WTC11 (cell line): ENCODE results near the gene AGAP1. TPM values are rescaled to one million over a fixed set of nuclear protein-coding genes. Genes with fewer than 3 reads are reported as not detected.

Source experiments
- ATAC-seq: fragments of 200-7000 bp; cut with Tn5 transposase; 2 replicates; pipeline ENCODE4 v1.10.0; 2021; ENCODE audit warnings: mild to moderate bottlenecking, moderate library complexity
- CTCF ChIA-PET: fragments of 300-600 bp; sonication (Branson Sonifier 250); formaldehyde crosslinking; loops from one replicate; lab custom pipeline; 2021; ENCODE audit warnings: antibody characterized with exemption; lab: Charles Lee
- POLR2A ChIA-PET: fragments of 350-600 bp; sonication (Branson Sonifier 250); formaldehyde crosslinking; loops from one replicate; lab custom pipeline; 2021; ENCODE audit warnings: antibody characterized with exemption; lab: Charles Lee
- DNase-seq: peaks from one replicate; pipeline ENCODE4 v3.0.0; 2021; ENCODE audit warnings: low spot score
- H3K27ac Mint-ChIP-seq: 2 replicates; pipeline ENCODE4 v1.8.0; 2021; ENCODE audit warnings: mixed read lengths
- H3K27me3 Mint-ChIP-seq: 2 replicates; pipeline ENCODE4 v1.8.0; 2021; ENCODE audit warnings: low read depth, mild to moderate bottlenecking, moderate library complexity, mixed read lengths
- H3K36me3 Mint-ChIP-seq: 2 replicates; pipeline ENCODE4 v1.8.0; 2021; ENCODE audit warnings: mixed read lengths
- H3K4me1 Mint-ChIP-seq: 2 replicates; pipeline ENCODE4 v1.8.0; 2022; ENCODE audit warnings: mixed read lengths
- H3K4me3 Mint-ChIP-seq: 2 replicates; pipeline ENCODE4 v1.8.0; 2021; ENCODE audit warnings: mild to moderate bottlenecking, moderate library complexity, mixed read lengths
- H3K9me3 Mint-ChIP-seq: 2 replicates; pipeline ENCODE4 v1.8.0; 2021; ENCODE audit warnings: mixed read lengths
- CBFB ChIP-seq: sonication (generic); formaldehyde crosslinking; IDR thresholded peaks from 2 replicates; pipeline ENCODE4 v1.8.1; 2022; ENCODE audit warnings: mild to moderate bottlenecking, low read depth, missing genetic modification reagents
- CREB1 ChIP-seq: sonication (generic); formaldehyde crosslinking; IDR thresholded peaks from 2 replicates; pipeline ENCODE4 v1.8.0; 2023; ENCODE audit warnings: mild to moderate bottlenecking, missing genetic modification reagents
- ELF4 ChIP-seq: sonication (generic); formaldehyde crosslinking; IDR thresholded peaks from 2 replicates; pipeline ENCODE4 v1.8.1; 2022; ENCODE audit warnings: low read depth, mild to moderate bottlenecking, moderate library complexity, missing genetic modification reagents
- FOXP1 ChIP-seq: sonication (generic); formaldehyde crosslinking; IDR thresholded peaks from 2 replicates; pipeline ENCODE4 v1.8.0; 2022; ENCODE audit warnings: missing genetic modification reagents, mild to moderate bottlenecking, moderate library complexity, borderline replicate concordance
- GRHL2 ChIP-seq: fragments of 250-450 bp; sonication (Bioruptor Pico); IDR thresholded peaks from 2 replicates; pipeline ENCODE4 v1.8.0; 2022; ENCODE audit warnings: mild to moderate bottlenecking, moderate library complexity; ENCODE audit not compliant: insufficient replicate concordance, severe bottlenecking
- IRF2 ChIP-seq: sonication (generic); formaldehyde crosslinking; IDR thresholded peaks from 2 replicates; pipeline ENCODE4 v1.8.0; 2022; ENCODE audit warnings: low read depth, missing genetic modification reagents, borderline replicate concordance
- MXD4 ChIP-seq: fragments of 250-450 bp; sonication (Bioruptor Pico); IDR thresholded peaks from 2 replicates; pipeline ENCODE4 v1.8.0; 2021; ENCODE audit warnings: mild to moderate bottlenecking, moderate library complexity, borderline replicate concordance
- SMAD4 ChIP-seq: sonication (generic); formaldehyde crosslinking; IDR thresholded peaks from 2 replicates; pipeline ENCODE4 v1.8.0; 2022; ENCODE audit warnings: mild to moderate bottlenecking, missing genetic modification reagents
- ZBTB21 ChIP-seq: sonication (generic); formaldehyde crosslinking; IDR thresholded peaks from 2 replicates; pipeline ENCODE4 v1.8.1; 2023; ENCODE audit warnings: mild to moderate bottlenecking, missing genetic modification reagents, borderline replicate concordance
- ZNF138 ChIP-seq: sonication (generic); formaldehyde crosslinking; conservative IDR thresholded peaks from 2 replicates; pipeline ENCODE4 v1.8.1; 2022; ENCODE audit warnings: mild to moderate bottlenecking, moderate library complexity, missing genetic modification reagents
- ZNF317 ChIP-seq: sonication (generic); formaldehyde crosslinking; IDR thresholded peaks from 2 replicates; pipeline ENCODE4 v1.8.1; 2023; ENCODE audit warnings: low read depth, mild to moderate bottlenecking, moderate library complexity, missing genetic modification reagents, borderline replicate concordance
- ZNF671 ChIP-seq: fragments of 250-450 bp; sonication (Bioruptor Pico); IDR thresholded peaks from 2 replicates; pipeline ENCODE4 v1.8.0; 2021; ENCODE audit warnings: mild to moderate bottlenecking
- total RNA-seq: library from RNA; stranded (reverse); gene quantifications from 3 replicates; pipeline ENCODE4 v1.2.3, GENCODE V29; 2021
- TF ChIP-seq, protein P1 (sequence below): fragments of 250-450 bp; sonication (Bioruptor Pico); IDR thresholded peaks from 2 replicates; pipeline ENCODE4 v1.9.0; 2021; ENCODE audit warnings: mild to moderate bottlenecking, borderline replicate concordance
- TF ChIP-seq, protein P2 (sequence below): sonication (generic); formaldehyde crosslinking; IDR thresholded peaks from 2 replicates; pipeline ENCODE4 v1.8.1; 2022; ENCODE audit warnings: low read depth, mild to moderate bottlenecking, moderate library complexity, missing genetic modification reagents, borderline replicate concordance
- TF ChIP-seq, protein P3 (sequence below): sonication (generic); formaldehyde crosslinking; IDR thresholded peaks from 2 replicates; pipeline ENCODE4 v1.8.0; 2023; ENCODE audit warnings: missing genetic modification reagents, mild to moderate bottlenecking, borderline replicate concordance
- TF ChIP-seq, protein P4 (sequence below): sonication (generic); formaldehyde crosslinking; IDR thresholded peaks from 2 replicates; pipeline ENCODE4 v1.8.0; 2022; ENCODE audit warnings: mild to moderate bottlenecking, missing genetic modification reagents
- TF ChIP-seq, protein P5 (sequence below): sonication (generic); formaldehyde crosslinking; IDR thresholded peaks from 2 replicates; pipeline ENCODE4 v1.8.0; 2023; ENCODE audit warnings: missing genetic modification reagents
- TF ChIP-seq, protein P6 (sequence below): sonication (generic); formaldehyde crosslinking; IDR thresholded peaks from 2 replicates; pipeline ENCODE4 v1.8.1; 2022; ENCODE audit warnings: mild to moderate bottlenecking, missing genetic modification reagents, moderate library complexity, borderline replicate concordance

Gene AGAP1
- total RNA-seq, 1 experiment from 2014 or later, result 49.3 TPM

DNA sequence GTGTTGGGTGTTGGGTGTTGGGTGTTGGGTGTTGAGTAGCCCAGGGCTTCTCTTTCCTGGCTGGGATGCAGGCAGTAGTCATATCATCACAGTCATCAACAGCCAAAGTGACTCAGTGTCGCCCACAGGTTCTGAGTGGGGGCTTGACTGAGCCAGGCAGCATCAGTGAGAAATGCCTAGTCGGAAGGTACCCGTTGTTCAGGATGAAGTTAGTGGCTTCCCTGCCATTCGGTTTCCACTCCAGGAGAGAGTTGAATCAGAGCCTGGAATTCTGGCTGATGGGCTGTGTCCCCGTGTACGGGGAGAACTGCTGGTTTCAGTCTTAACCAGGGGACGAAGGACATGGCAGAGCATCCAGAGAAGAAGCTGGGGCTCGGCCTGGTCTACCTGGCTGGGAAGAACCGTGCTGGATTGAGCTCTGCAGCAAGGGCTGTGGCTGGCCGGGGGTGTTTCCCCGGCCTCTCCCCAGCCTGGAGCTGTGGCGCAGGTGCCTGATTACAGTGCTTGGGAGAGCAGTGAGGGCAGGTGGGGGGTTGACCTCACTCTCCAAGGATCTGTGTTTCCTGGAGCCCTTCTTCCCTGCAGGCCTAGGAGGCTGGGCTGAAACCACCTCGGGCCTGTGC, 49.4 kb downstream of the AGAP1 start:
- POLR2A ChIA-PET, result interaction anchor here (0.9 kb wide), 1 partner anchor 9 kb away, joined by 3 read pairs; no protein-coding TSS in a partner anchor
- peak; percentile 34 for ATAC-seq
- CTCF ChIA-PET, result interaction anchor here (0.7 to 2.4 kb wide), 2 partner anchors 9 to 51 kb away, joined by 3 to 9 read pairs; no protein-coding TSS in a partner anchor

DNA sequence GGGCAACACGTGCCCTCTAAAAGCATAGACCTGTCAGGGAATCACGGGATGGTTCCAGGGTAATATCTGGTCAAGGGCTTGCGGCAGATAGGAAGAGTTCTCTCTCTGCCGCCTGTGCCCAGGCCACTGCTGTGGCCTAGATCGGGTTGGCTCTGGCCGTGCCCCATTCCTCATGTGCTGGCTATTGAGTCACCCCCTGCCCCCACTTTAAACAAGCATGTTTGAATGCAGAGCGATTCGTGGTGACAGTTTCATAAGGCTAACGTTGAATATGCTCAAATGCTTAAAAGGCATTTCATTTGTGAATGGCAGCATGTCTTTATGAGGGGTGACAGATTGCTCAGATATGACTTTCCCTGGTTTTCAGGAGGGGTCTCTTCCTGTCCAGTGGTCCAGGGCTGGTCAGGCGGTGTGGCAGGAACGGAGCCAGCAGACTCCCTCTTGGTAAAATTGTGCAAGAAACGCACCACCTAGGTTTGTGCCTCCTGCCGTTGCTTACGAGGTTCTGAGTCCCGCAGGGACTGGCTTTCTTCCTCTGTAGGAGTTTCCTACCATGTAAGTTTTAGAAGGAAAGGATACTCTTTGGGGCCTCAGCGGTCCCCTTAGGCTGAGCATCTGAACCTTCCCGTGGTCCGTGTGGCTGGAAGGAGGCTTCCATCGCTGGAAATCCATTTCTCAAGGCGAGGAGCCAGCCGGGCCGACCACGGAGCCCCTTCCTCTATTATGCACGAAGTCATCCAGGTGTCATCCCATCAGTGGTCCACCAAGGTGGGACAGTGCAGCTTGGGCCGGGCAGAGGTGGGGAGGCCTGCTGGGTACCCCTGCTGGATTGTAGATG, 50.2 kb downstream of the AGAP1 start:
- no peak for ATAC-seq
- ChIA-PET POLR2A (interaction anchor here (0.9 kb wide), 1 partner anchor 8 kb away, joined by 3 read pairs; no protein-coding TSS in a partner anchor), CTCF (interaction anchor here (0.7 to 2.4 kb wide), 2 partner anchors 8 to 50 kb away, joined by 3 to 9 read pairs; no protein-coding TSS in a partner anchor)
- Mint-ChIP-seq H3K4me1 (peaks cover 65% of the 10 kb centered on the region), H3K27me3 (no peaks in the 10 kb centered on the region), H3K27ac (peak overlapping the region; percentile 93), H3K36me3 (no peaks in the 10 kb centered on the region), H3K9me3 (peaks cover 4% of the 10 kb centered on the region), H3K4me3 (no peak overlapping the region)
- no peak for DNase-seq
- no peak for TF ChIP-seq ZNF138 (CRISPR knock-in tag)
- TF ChIP-seq IRF2 (CRISPR knock-in tag), result no peak
- TF ChIP-seq GRHL2, result no peak
- TF ChIP-seq ZNF317 (CRISPR knock-in tag), result no peak
- TF ChIP-seq, protein P1, sequence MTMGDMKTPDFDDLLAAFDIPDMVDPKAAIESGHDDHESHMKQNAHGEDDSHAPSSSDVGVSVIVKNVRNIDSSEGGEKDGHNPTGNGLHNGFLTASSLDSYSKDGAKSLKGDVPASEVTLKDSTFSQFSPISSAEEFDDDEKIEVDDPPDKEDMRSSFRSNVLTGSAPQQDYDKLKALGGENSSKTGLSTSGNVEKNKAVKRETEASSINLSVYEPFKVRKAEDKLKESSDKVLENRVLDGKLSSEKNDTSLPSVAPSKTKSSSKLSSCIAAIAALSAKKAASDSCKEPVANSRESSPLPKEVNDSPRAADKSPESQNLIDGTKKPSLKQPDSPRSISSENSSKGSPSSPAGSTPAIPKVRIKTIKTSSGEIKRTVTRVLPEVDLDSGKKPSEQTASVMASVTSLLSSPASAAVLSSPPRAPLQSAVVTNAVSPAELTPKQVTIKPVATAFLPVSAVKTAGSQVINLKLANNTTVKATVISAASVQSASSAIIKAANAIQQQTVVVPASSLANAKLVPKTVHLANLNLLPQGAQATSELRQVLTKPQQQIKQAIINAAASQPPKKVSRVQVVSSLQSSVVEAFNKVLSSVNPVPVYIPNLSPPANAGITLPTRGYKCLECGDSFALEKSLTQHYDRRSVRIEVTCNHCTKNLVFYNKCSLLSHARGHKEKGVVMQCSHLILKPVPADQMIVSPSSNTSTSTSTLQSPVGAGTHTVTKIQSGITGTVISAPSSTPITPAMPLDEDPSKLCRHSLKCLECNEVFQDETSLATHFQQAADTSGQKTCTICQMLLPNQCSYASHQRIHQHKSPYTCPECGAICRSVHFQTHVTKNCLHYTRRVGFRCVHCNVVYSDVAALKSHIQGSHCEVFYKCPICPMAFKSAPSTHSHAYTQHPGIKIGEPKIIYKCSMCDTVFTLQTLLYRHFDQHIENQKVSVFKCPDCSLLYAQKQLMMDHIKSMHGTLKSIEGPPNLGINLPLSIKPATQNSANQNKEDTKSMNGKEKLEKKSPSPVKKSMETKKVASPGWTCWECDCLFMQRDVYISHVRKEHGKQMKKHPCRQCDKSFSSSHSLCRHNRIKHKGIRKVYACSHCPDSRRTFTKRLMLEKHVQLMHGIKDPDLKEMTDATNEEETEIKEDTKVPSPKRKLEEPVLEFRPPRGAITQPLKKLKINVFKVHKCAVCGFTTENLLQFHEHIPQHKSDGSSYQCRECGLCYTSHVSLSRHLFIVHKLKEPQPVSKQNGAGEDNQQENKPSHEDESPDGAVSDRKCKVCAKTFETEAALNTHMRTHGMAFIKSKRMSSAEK (CRISPR knock-in tag), result no peak
- TF ChIP-seq FOXP1 (CRISPR knock-in tag), result no peak
- no peak for TF ChIP-seq ZBTB21
- TF ChIP-seq, protein P2, sequence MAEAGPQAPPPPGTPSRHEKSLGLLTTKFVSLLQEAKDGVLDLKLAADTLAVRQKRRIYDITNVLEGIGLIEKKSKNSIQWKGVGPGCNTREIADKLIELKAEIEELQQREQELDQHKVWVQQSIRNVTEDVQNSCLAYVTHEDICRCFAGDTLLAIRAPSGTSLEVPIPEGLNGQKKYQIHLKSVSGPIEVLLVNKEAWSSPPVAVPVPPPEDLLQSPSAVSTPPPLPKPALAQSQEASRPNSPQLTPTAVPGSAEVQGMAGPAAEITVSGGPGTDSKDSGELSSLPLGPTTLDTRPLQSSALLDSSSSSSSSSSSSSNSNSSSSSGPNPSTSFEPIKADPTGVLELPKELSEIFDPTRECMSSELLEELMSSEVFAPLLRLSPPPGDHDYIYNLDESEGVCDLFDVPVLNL (CRISPR knock-in tag), result no peak
- TF ChIP-seq, protein P3, sequence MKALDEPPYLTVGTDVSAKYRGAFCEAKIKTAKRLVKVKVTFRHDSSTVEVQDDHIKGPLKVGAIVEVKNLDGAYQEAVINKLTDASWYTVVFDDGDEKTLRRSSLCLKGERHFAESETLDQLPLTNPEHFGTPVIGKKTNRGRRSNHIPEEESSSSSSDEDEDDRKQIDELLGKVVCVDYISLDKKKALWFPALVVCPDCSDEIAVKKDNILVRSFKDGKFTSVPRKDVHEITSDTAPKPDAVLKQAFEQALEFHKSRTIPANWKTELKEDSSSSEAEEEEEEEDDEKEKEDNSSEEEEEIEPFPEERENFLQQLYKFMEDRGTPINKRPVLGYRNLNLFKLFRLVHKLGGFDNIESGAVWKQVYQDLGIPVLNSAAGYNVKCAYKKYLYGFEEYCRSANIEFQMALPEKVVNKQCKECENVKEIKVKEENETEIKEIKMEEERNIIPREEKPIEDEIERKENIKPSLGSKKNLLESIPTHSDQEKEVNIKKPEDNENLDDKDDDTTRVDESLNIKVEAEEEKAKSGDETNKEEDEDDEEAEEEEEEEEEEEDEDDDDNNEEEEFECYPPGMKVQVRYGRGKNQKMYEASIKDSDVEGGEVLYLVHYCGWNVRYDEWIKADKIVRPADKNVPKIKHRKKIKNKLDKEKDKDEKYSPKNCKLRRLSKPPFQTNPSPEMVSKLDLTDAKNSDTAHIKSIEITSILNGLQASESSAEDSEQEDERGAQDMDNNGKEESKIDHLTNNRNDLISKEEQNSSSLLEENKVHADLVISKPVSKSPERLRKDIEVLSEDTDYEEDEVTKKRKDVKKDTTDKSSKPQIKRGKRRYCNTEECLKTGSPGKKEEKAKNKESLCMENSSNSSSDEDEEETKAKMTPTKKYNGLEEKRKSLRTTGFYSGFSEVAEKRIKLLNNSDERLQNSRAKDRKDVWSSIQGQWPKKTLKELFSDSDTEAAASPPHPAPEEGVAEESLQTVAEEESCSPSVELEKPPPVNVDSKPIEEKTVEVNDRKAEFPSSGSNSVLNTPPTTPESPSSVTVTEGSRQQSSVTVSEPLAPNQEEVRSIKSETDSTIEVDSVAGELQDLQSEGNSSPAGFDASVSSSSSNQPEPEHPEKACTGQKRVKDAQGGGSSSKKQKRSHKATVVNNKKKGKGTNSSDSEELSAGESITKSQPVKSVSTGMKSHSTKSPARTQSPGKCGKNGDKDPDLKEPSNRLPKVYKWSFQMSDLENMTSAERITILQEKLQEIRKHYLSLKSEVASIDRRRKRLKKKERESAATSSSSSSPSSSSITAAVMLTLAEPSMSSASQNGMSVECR (CRISPR knock-in tag), result no peak
- TF ChIP-seq, protein P4, sequence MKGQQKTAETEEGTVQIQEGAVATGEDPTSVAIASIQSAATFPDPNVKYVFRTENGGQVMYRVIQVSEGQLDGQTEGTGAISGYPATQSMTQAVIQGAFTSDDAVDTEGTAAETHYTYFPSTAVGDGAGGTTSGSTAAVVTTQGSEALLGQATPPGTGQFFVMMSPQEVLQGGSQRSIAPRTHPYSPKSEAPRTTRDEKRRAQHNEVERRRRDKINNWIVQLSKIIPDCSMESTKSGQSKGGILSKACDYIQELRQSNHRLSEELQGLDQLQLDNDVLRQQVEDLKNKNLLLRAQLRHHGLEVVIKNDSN (CRISPR knock-in tag), result no peak
- no peak for TF ChIP-seq SMAD4 (CRISPR knock-in tag)
- no peak for TF ChIP-seq MXD4
- TF ChIP-seq, protein P5, sequence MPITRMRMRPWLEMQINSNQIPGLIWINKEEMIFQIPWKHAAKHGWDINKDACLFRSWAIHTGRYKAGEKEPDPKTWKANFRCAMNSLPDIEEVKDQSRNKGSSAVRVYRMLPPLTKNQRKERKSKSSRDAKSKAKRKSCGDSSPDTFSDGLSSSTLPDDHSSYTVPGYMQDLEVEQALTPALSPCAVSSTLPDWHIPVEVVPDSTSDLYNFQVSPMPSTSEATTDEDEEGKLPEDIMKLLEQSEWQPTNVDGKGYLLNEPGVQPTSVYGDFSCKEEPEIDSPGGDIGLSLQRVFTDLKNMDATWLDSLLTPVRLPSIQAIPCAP (CRISPR knock-in tag), result no peak
- no peak for TF ChIP-seq CBFB (CRISPR knock-in tag)
- no peak for TF ChIP-seq ZNF671
- no peak for TF ChIP-seq ELF4

More for the DNA sequence above, 49.4 kb downstream of the AGAP1 start:
- no peak for TF ChIP-seq CREB1 (CRISPR knock-in tag)
- TF ChIP-seq, protein P6, sequence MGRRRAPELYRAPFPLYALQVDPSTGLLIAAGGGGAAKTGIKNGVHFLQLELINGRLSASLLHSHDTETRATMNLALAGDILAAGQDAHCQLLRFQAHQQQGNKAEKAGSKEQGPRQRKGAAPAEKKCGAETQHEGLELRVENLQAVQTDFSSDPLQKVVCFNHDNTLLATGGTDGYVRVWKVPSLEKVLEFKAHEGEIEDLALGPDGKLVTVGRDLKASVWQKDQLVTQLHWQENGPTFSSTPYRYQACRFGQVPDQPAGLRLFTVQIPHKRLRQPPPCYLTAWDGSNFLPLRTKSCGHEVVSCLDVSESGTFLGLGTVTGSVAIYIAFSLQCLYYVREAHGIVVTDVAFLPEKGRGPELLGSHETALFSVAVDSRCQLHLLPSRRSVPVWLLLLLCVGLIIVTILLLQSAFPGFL (CRISPR knock-in tag), result no peak
- TF ChIP-seq, all 79 proteins: peak for 0
- Mint-ChIP-seq H3K4me3 (no peak overlapping the region), H3K27ac (peak overlapping the region; percentile 93), H3K27me3 (no peaks in the 10 kb centered on the region), H3K9me3 (peaks cover 4% of the 10 kb centered on the region), H3K4me1 (peaks cover 71% of the 10 kb centered on the region), H3K36me3 (no peaks in the 10 kb centered on the region)
- peak; percentile 22 for DNase-seq
